Testis (tissue), 3 donors: ENCODE results near the gene KIDINS220. TPM values are rescaled to one million over a fixed set of nuclear protein-coding genes. Genes with fewer than 3 reads are reported as not detected.

ENCODE experiments used
- DNase-seq: peaks from one replicate; pipeline ENCODE4 v3.0.0-alpha.2; 2019
- H3K27ac ChIP-seq, 2 donors: fragments of 200-600 bp; sonication (generic); one replicate each; pipeline ENCODE4 v1.5.1; 2019
- H3K27me3 ChIP-seq: fragments of 200-600 bp; sonication (generic); one replicate; pipeline ENCODE4 v1.5.1; 2019
- H3K36me3 ChIP-seq: fragments of 200-600 bp; sonication (generic); one replicate; pipeline ENCODE4 v1.5.1; 2017; ENCODE audit warnings: low read depth; ENCODE audit errors: missing control alignments
- H3K4me1 ChIP-seq: fragments of 200-600 bp; sonication (generic); one replicate; pipeline ENCODE4 v1.5.1; 2019
- H3K4me3 ChIP-seq, 2 donors: fragments of 200-600 bp; sonication (generic); one replicate each; pipeline ENCODE4 v1.5.1; 2017 to 2019
- H3K9me3 ChIP-seq: fragments of 200-600 bp; sonication (generic); one replicate; pipeline ENCODE4 v1.5.1; 2017
- POLR2A ChIP-seq: fragments of 450-650 bp; IDR thresholded peaks from one replicate; pipeline ENCODE4 v1.6.1; 2017; ENCODE audit warnings: antibody characterized with exemption, mild to moderate bottlenecking, moderate library complexity
- WGBS, 2 donors: methylation state at CpG; one replicate each; pipeline ENCODE4 v1.1.5; 2018; 5-methylcytosine and 5-hydroxymethylcytosine counted together
- intact Hi-C: fragments of 100-400 bp; cut with DNase I; formaldehyde crosslinking; loops from one replicate; pipeline ENCODE4 v1.15.1; 2023; ENCODE audit warnings: low total_unique reads
- polyA plus RNA-seq: library from polyadenylated mRNA; stranded (reverse); fragments of 350-450 nt; fragmentation: Illumina TruSeq; extraction: RNeasy Lipid Tissue Mini Kit (QIAGEN cat#74804); gene quantifications from one replicate; pipeline ENCODE4 v1.2.3, GENCODE V29; 2014; ENCODE audit warnings: low read depth, low replicate concordance; ENCODE audit not compliant: insufficient read depth
- total RNA-seq, 2 donors: library from RNA; depleted of rRNA; stranded (reverse); fragments of >200 nt; gene quantifications; one replicate each; pipeline ENCODE4 v1.2.3, GENCODE V29; 2016
- TF ChIP-seq, protein P1 (sequence below), 3 experiments: fragments of 450-650 bp in 2 of 3; fragments of 200-600 bp in 1 of 3; sonication (generic) in 1 of 3; IDR thresholded peaks; one replicate each; pipeline ENCODE4 v1.5.1; 2016 to 2019; ENCODE audit warnings: antibody characterized with exemption in 3 of 3, mild to moderate bottlenecking in 2 of 3, moderate library complexity in 1 of 3

Gene KIDINS220
- total and polyA plus RNA-seq, 3 donors from 2014 or later = 25.5 to 75.7 (median 68.6) TPM

DNA sequence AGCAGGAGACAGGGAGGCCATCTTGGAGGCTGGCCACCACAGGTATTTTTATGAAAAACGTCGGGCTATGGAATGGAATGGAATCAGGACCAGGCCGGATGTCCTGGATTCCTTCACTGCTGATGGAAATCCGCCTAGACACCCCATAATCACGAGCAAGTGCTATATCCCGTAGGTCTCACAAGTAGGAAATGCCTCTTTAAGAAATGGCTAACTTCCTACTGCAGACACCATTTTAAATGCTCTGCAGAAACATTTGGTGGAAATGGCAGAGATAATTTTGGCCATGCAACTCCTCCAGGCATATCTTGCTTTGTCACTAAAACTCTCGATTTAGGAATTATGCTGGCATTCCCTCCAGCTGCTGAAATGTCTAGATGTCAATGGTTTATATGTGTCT is 137.6 kb downstream of the KIDINS220 start:
- Histone ChIP-seq H3K27ac (no peak overlapping the region), H3K36me3 (no peaks in the 10 kb centered on the region), H3K9me3 (no peaks in the 10 kb centered on the region), H3K4me3 (no peak overlapping the region), H3K4me1 (no peaks in the 10 kb centered on the region), H3K27me3 (no peaks in the 10 kb centered on the region)
- no peak for DNase-seq
- intact Hi-C loops = no loop called here
- no peak for TF ChIP-seq POLR2A
- TF ChIP-seq, protein P1, sequence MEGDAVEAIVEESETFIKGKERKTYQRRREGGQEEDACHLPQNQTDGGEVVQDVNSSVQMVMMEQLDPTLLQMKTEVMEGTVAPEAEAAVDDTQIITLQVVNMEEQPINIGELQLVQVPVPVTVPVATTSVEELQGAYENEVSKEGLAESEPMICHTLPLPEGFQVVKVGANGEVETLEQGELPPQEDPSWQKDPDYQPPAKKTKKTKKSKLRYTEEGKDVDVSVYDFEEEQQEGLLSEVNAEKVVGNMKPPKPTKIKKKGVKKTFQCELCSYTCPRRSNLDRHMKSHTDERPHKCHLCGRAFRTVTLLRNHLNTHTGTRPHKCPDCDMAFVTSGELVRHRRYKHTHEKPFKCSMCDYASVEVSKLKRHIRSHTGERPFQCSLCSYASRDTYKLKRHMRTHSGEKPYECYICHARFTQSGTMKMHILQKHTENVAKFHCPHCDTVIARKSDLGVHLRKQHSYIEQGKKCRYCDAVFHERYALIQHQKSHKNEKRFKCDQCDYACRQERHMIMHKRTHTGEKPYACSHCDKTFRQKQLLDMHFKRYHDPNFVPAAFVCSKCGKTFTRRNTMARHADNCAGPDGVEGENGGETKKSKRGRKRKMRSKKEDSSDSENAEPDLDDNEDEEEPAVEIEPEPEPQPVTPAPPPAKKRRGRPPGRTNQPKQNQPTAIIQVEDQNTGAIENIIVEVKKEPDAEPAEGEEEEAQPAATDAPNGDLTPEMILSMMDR (IDR thresholded peaks at IDR 0.05) = no peak
- 89 to 96% methylated on average over 2 to 7 of the region's 7 CpGs for WGBS, 2 donors

DNA sequence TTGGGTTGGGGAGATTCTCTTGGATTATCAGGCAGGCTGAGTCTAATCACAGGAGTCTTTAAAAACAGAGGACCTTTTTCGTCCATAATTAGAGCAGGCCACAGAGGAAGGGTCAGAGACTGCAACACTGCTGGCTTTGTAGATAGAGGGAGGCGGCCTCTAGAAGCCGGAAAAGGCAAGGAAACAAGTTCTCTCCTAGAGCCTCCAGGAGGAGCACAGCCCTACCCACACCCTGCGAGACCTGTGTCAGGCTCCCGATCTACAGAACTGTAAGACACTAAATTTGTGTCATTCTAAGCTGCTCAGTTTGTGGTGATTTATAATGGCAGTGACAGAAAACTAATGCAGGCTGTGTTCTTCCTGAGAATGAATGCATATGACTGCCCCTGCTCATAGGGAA is 140.2 kb downstream of the KIDINS220 start:
- no peak for DNase-seq
- Histone ChIP-seq H3K4me3 (no peak overlapping the region), H3K27me3 (no peaks in the 10 kb centered on the region), H3K27ac (no peak overlapping the region), H3K4me1 (no peaks in the 10 kb centered on the region), H3K9me3 (no peaks in the 10 kb centered on the region), H3K36me3 (no peaks in the 10 kb centered on the region)
- TF ChIP-seq, protein P1 (IDR thresholded peaks at IDR 0.05) = no peak
- no peak for TF ChIP-seq POLR2A
- WGBS, 2 donors = 75 to 83% methylated on average over 5 of the region's 5 CpGs
- intact Hi-C loops = no loop called here

DNA sequence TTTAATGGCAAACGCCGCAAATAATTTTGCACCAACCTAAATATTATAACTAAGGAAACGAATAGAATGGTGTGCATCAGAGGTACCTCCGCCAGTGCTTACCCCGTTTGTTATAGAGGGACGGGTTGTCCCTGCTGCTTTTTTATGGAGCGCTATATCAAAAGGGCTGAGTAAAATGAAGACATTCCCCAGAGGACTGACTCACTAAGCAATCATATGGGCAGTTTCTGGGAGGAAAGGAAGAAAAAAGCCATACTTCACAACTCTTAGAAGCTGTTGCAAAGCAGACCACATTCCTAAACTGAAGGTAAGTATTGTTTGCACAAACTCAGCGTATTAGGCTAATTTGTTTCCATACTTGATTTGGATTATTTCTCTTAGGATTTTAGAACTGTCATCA is 142.7 kb downstream of the KIDINS220 start:
- Histone ChIP-seq H3K27ac (no peak overlapping the region), H3K4me3 (no peak overlapping the region), H3K4me1 (no peaks in the 10 kb centered on the region), H3K9me3 (no peaks in the 10 kb centered on the region), H3K36me3 (no peaks in the 10 kb centered on the region), H3K27me3 (no peaks in the 10 kb centered on the region)
- WGBS, 2 donors = 70 to 82% methylated on average over 8 of the region's 8 CpGs
- intact Hi-C loops = no loop called here
- no peak for TF ChIP-seq POLR2A
- TF ChIP-seq, protein P1 (IDR thresholded peaks at IDR 0.05) = no peak
- DNase-seq = no peak

DNA sequence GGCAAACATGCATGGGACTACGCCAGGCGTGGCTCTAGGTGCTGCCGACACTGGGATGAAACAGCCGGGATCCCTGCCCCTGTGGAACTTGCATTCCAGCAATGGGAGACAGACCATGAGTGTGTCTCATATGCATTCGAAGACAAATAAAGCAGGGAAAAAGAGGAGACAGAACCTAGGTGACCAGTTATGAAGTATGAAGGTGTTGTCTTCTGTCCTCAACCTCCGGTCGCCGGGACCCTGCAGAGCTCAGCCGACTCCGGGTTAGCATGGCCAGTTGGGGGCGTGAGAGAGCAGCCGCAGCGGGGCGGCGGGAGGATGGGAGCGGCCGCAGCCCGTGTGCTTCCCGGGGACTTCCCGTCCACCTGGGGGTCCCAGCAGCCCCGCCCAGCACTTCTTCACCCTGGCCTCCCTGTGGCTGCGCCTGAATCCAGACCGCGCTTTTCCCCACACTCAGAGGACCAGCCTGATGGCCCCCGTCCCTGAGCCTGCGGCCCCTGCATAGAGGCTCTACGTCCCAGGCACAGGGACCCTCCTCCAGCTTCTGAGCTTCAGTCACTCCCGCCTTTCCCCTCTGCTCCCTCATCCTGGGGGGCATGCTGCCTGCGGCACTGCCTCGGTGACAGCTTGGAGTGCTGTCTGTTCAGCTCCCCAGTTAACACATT is 144.1 kb downstream of the KIDINS220 start:
- 20 to 41% methylated on average over 10 to 30 of the region's 30 CpGs for WGBS, 2 donors
- intact Hi-C loops = no loop called here
- H3K4me3 ChIP-seq = peak overlapping the region; percentile 32 to 52
- TF ChIP-seq, protein P1 (IDR thresholded peaks at IDR 0.05) = peak in 2 of 3 experiments; percentile 41 to 63
- TF ChIP-seq POLR2A = no peak
- no peaks in the 10 kb centered on the region for H3K9me3 ChIP-seq
- H3K4me1 ChIP-seq = no peaks in the 10 kb centered on the region
- H3K27me3 ChIP-seq = no peaks in the 10 kb centered on the region
- DNase-seq = peak; percentile 68
- H3K27ac ChIP-seq = no peak overlapping the region
- H3K36me3 ChIP-seq = no peaks in the 10 kb centered on the region

DNA sequence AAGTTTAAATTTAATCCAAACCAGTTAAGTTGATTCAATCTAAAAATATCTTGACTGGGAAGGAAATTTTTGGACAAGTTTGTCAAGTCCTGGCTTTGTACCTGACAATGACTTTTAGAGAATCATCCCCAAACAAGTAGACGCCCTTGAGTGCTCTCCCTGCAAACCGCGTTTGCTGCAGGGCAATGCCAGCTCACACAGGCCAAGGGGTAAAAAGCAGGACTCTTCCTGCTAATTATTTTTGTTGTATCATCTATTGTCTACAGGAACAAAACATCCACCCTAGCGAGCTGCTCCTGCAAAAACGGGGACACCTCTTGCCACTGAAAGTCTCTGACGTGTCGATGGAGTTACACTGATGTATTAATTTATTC is 144.6 kb downstream of the KIDINS220 start:
- WGBS, 2 donors = 55 to 61% methylated on average over 7 of the region's 7 CpGs
- H3K4me3 ChIP-seq = peak overlapping the region in 1 of 2 donors; percentile 52
- H3K36me3 ChIP-seq = no peaks in the 10 kb centered on the region
- DNase-seq = no peak
- H3K27ac ChIP-seq = no peak overlapping the region
- TF ChIP-seq, protein P1 (IDR thresholded peaks at IDR 0.05) = no peak
- TF ChIP-seq POLR2A = no peak
- no peaks in the 10 kb centered on the region for H3K9me3 ChIP-seq
- intact Hi-C loops = no loop called here
- H3K27me3 ChIP-seq = no peaks in the 10 kb centered on the region
- no peaks in the 10 kb centered on the region for H3K4me1 ChIP-seq
